Uterus (tissue), 2 donors: ENCODE data around the gene RAB12.

Experiments used
- POLR2A ChIP-seq, 2 donors: fragments of 450-650 bp; IDR thresholded peaks; one replicate each; pipeline ENCODE4 v1.6.1; 2016; ENCODE audit warnings: antibody characterized with exemption in 2 of 2, mild to moderate bottlenecking in 1 of 2, moderate library complexity in 1 of 2
- TF ChIP-seq, protein P1 (sequence below), 4 experiments: fragments of 200-600 bp in 2 of 4; fragments of 450-650 bp in 2 of 4; sonication (generic) in 2 of 4; IDR thresholded peaks; one replicate each; pipeline ENCODE4 v1.5.1; 2016 to 2019; ENCODE audit warnings: antibody characterized with exemption in 4 of 4, mild to moderate bottlenecking in 2 of 4, moderate library complexity in 1 of 4

DNA sequence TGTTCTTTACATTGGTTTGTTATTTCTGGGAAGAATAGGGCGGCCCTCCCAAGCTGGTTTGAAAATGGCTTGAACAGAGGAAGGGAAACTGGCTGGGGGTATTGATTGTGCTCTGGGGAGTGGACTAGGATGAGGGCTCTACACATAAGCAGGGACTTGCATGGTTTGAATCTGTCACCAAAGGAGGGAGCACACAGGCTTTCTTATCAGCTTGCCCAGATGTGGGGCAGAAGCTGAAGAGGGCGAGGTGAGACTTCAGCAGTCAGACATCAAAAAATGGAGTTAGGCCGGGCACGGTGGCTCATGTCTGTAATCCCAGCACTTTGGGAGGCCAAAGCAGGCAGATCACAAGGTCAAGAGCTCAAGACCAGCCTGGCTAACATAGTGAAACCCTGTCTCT lies 7.2 kb upstream of the RAB12 start:
- TF ChIP-seq, protein P1, sequence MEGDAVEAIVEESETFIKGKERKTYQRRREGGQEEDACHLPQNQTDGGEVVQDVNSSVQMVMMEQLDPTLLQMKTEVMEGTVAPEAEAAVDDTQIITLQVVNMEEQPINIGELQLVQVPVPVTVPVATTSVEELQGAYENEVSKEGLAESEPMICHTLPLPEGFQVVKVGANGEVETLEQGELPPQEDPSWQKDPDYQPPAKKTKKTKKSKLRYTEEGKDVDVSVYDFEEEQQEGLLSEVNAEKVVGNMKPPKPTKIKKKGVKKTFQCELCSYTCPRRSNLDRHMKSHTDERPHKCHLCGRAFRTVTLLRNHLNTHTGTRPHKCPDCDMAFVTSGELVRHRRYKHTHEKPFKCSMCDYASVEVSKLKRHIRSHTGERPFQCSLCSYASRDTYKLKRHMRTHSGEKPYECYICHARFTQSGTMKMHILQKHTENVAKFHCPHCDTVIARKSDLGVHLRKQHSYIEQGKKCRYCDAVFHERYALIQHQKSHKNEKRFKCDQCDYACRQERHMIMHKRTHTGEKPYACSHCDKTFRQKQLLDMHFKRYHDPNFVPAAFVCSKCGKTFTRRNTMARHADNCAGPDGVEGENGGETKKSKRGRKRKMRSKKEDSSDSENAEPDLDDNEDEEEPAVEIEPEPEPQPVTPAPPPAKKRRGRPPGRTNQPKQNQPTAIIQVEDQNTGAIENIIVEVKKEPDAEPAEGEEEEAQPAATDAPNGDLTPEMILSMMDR (IDR thresholded peaks at IDR 0.05): no peak
- no peak for TF ChIP-seq POLR2A (IDR thresholded peaks at IDR 0.05)
